Measurements from ENCODE around the gene GRB7. TPM values are rescaled to one million over a fixed set of nuclear protein-coding genes. Genes with fewer than 3 reads are reported as not detected.

The GRB7 gene
- total RNA-seq, 2 donors from 2014 or later: 25.4 to 39.9 TPM

DNA sequence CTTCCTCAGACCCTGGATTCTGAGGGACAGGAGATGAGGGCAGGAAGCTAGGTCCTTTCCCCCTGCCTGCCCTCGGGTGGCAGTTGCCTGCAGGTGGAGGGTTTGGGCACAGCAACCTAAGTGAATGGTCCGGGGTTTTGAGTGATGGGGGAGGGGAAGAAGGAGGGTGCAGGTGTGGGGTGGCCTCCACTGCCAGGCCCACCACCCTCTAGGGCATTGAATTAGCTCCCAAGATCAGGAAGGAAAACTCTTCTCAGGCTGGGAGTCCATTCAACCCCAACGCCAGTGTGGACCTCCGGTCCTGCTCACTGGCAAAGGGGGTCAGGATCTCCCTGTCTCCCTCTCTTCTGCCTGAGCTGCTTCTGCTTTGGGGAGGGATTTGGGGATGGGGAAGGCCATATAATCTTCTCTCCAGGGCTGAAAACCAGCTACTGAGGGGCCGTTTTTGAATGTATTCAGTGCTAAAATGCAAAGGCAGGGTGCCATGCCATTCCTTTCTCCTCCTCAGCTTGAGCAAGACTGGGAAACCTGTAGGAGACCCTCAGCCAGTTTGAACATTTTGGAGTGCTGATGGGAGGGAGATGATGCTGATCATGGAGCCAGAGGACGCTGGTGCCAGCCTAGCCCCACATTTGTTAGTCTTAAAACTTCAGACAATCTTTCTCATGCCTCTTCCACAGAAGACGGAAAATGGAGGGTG lies 18.8 kb downstream of the GRB7 start:
- no peak for DNase-seq
- 31 to 50% methylated on average over 5 to 7 of the region's 7 CpGs for WGBS, 2 donors
- no peaks in the 10 kb centered on the region for H3K27me3 ChIP-seq
- no peak for ATAC-seq
- no peaks in the 10 kb centered on the region for H3K9me3 ChIP-seq
- TF ChIP-seq, protein P1, sequence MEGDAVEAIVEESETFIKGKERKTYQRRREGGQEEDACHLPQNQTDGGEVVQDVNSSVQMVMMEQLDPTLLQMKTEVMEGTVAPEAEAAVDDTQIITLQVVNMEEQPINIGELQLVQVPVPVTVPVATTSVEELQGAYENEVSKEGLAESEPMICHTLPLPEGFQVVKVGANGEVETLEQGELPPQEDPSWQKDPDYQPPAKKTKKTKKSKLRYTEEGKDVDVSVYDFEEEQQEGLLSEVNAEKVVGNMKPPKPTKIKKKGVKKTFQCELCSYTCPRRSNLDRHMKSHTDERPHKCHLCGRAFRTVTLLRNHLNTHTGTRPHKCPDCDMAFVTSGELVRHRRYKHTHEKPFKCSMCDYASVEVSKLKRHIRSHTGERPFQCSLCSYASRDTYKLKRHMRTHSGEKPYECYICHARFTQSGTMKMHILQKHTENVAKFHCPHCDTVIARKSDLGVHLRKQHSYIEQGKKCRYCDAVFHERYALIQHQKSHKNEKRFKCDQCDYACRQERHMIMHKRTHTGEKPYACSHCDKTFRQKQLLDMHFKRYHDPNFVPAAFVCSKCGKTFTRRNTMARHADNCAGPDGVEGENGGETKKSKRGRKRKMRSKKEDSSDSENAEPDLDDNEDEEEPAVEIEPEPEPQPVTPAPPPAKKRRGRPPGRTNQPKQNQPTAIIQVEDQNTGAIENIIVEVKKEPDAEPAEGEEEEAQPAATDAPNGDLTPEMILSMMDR (IDR thresholded peaks at IDR 0.05): no peak
- TF ChIP-seq POLR2A (IDR thresholded peaks at IDR 0.05): no peak
- no peaks in the 10 kb centered on the region for H3K36me3 ChIP-seq (replicated peaks in 1 of 2; ENCODE audit: insufficient read depth in 1 of 2, low read depth in 2 of 2)
- intact Hi-C loops (cut with DNase I): loop anchor here (5.0 kb wide), 1 partner anchor 144 kb away; no protein-coding TSS in a partner anchor
- peaks cover 21% of the 10 kb centered on the region for H3K4me1 ChIP-seq
- no peak overlapping the region for H3K27ac ChIP-seq
- H3K4me3 ChIP-seq: no peak overlapping the region

DNA sequence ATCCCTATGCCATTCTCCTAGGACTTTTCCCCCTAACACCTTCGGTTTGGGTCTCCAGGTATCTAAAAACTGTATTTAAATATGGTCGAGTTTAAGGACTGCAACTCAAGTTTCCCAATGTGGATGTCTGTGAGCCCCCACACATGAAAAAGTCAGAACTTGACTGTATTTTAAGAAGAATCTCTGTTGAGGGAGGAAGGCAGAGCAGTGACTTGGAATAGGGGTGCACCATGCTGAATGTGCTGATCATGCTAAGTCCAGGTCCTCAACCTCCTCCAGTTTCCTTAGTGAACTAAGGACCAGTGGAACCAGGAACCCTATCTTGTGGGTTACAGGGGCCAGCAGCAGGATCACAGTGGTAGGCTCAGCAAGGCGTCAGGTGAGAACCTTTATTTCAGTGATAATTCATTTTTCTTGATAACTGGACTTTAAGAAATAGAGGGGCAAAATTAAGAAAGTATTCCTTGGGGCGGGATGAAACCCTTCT lies 19.5 kb downstream of the GRB7 start:
- no peak for DNase-seq
- H3K4me1 ChIP-seq: peaks cover 18% of the 10 kb centered on the region
- H3K27me3 ChIP-seq: no peaks in the 10 kb centered on the region
- H3K36me3 ChIP-seq (replicated peaks in 1 of 2; ENCODE audit: insufficient read depth in 1 of 2, low read depth in 2 of 2): no peaks in the 10 kb centered on the region
- no peaks in the 10 kb centered on the region for H3K9me3 ChIP-seq
- no peak overlapping the region for H3K4me3 ChIP-seq
- intact Hi-C loops (cut with DNase I): loop anchor here (5.0 kb wide), 1 partner anchor 145 kb away; no protein-coding TSS in a partner anchor
- no peak overlapping the region for H3K27ac ChIP-seq
- WGBS, 2 donors: 59 to 63% methylated on average over 4 of the region's 4 CpGs
- no peak for ATAC-seq
- TF ChIP-seq POLR2A (IDR thresholded peaks at IDR 0.05): no peak
- TF ChIP-seq, protein P1 (IDR thresholded peaks at IDR 0.05): no peak

DNA sequence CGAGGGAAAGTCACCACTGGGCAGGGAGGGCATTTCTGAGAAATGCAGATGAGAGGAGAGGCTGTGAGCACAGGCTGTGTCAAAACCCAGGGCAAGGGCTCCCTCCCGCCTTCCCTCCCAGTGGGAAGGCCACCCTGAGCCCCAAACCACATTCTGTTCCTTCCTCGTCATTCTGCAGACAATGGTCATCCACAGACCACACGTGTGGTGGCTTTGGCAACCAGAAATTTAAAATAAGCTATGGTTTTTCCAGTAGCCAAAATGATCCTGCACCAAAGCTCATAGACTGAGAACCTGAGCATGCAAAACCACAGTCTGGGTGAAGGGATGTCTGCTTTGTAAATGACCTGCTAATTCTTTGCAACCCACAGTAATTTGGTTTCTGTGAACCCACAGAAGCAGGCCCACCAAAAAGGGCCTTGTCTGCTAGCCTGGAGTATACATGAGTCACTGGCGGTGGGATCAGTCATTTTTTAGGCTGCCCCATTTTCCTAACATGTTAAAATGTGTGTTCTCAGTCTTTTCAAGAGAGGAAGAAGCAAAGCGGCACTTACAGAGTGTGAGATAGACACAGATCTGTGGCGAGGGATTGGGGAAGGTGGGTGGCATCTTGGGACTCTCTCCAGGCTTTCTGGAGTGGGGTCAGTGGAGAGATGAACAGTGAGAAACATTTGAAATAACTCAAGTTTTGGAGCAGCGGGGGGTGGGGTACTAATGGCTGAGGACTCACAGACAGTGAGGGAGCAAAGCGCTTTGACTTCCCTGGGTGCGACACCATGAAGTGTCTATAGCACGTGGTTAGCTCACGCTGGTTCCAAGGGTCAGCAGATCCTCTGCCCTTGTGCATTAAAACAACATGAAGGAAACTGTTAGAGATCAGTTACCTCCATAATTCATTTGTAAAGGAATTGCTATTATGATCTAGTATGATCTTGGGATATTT lies 20.5 kb downstream of the GRB7 start:
- 55 to 57% methylated on average over 12 of the region's 12 CpGs for WGBS, 2 donors
- TF ChIP-seq, protein P1 (IDR thresholded peaks at IDR 0.05): no peak
- no peak for TF ChIP-seq POLR2A (IDR thresholded peaks at IDR 0.05)
- peaks cover 15% of the 10 kb centered on the region for H3K4me1 ChIP-seq
- no peaks in the 10 kb centered on the region for H3K9me3 ChIP-seq
- no peak overlapping the region for H3K27ac ChIP-seq
- H3K27me3 ChIP-seq: no peaks in the 10 kb centered on the region
- intact Hi-C loops (cut with DNase I): loop anchor here (5.0 kb wide), 1 partner anchor 146 kb away; no protein-coding TSS in a partner anchor
- DNase-seq: no peak
- H3K36me3 ChIP-seq (replicated peaks in 1 of 2; ENCODE audit: insufficient read depth in 1 of 2, low read depth in 2 of 2): no peaks in the 10 kb centered on the region
- no peak for ATAC-seq
- no peak overlapping the region for H3K4me3 ChIP-seq

DNA sequence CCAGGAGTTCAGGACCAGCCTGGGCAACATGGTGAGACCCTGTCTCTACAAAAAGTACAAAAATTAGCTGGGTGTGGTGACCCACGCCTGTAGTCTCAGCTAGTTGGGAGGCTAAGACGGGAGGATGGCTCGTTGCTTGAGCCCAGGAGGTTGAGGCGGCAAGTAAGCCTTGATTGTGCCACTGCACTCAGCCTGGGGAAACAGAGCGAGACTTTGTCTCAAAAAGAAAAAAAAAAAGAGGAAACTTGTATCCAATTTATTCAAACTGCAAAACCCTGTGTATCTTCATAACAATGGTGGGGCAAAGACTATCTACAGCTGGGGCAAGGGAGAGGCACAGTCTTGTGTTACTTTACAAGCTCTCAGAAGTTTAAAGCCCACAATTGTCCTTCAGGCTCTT lies 21.5 kb downstream of the GRB7 start:
- no peaks in the 10 kb centered on the region for H3K27me3 ChIP-seq
- H3K9me3 ChIP-seq: no peaks in the 10 kb centered on the region
- intact Hi-C loops (cut with DNase I): loop anchor here (5.0 kb wide), 1 partner anchor 147 kb away; no protein-coding TSS in a partner anchor
- peaks cover 7% of the 10 kb centered on the region for H3K4me1 ChIP-seq
- 72 to 80% methylated on average over 5 of the region's 5 CpGs for whole genome bisulfite sequencing, 2 donors
- ATAC-seq: no peak
- no peak for TF ChIP-seq POLR2A (IDR thresholded peaks at IDR 0.05)
- TF ChIP-seq, protein P1 (IDR thresholded peaks at IDR 0.05): no peak
- H3K27ac ChIP-seq: no peak overlapping the region
- H3K36me3 ChIP-seq (replicated peaks in 1 of 2; ENCODE audit: insufficient read depth in 1 of 2, low read depth in 2 of 2): no peaks in the 10 kb centered on the region
- H3K4me3 ChIP-seq: no peak overlapping the region
- DNase-seq: no peak
